COLO668 (cell line): ENCODE results near the gene SPSB2.

Experiments
- DNase-seq: peaks from one replicate; lab custom pipeline; 2025; ENCODE audit not compliant: unreplicated experiment; lab: John Stamatoyannopoulos, UW

The SPSB2 gene

DNA sequence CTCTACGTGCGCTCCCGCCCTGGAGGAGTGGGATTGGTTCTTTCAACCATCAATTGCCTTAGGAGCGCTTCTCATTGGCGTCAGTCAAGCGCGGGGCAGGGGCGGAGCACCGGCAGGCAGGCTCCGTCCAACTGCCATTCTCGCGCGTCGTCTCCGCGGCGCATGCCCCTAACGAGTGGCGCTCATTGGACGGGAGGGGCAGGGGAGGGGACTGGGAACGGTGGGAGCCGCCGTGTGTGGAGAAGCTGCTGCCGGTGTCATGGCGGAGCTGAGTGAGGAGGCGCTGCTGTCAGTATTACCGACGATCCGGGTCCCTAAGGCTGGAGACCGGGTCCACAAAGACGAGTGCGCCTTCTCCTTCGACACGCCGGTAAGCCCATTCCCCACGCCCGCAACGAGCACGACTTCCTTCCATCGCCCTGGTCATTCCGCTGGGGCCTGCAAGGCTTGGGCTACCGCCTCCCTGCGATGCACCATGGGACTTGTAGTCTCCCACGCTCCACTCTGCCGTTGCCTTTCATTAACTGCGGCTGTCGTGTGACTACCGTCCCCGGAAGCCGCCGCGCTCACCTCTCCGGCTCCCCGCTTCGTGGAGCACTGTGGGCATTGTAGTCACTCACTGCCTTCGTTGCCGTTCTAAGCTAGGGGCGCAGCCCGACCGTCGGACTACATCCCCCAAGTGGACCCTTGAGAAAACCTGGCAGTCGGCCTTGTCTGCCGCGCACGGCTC, 21.0 kb downstream of the SPSB2 start, which contains the start of gene USP5:
Gene USP5, plus strand, starts transcription at position 230 of the 730 bp plus-strand sequence. Its CDS starts 30 bp downstream, at position 260.
- peak; percentile 96 for DNase-seq

DNA sequence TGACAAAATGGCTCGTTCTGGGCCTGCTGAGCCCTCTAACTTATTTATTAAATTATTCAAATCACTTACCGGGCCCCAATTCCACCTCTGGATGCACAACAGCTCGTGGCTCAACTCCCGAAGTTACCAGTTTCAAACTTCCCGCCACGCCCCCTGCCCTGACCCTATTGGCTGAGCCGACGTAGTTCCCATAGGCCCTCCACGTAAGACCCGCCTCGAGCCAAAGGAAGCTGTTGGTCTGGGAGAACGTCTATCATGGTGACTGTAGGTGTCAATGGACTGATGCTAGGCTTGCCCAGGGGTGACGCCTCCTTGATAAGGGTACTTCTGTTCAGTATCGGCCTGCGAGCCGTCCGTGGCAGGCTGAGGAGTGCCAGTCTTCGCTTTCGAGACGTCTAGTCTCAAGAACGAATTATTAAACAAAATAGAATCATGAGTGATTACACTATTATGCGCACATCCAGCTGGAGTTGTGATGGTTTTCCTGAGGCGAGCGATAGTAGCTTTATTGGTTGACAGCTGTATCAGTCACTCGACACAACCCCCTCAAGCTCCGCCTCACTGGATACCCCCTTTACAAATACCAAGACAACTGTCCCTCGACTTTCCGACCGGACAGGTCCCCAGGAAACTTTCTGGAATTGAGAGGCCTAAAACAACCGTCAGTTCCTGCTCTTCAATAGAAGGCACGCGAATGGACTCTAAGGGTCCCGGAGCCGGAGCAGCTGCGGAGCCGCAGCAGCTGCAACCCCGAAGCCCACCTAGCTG, 21.8 kb downstream of the SPSB2 start, which contains the start of gene CDCA3:
Gene CDCA3, minus strand, starts transcription at position 134 of the 768 bp plus-strand sequence. CDS start 334 bp downstream, outside the sequence.
- peak; percentile 91 for DNase-seq

DNA sequence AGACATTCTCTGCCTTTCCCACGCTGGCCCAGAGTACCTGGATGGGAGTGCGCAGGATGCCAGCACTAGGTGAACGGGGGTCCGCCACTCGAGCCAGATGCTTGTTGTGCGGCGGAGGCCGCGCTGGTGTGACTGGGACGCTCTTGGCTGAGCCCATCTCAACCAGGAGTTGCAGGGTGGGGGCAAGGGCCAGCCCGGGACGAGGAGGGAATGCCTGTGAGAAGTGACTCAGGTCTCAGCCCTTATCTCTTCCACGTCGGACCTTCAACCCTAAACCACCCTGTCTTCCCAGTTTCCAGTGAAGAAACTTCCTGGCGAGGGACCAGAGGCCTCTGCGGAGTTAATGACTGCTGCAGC, 22.3 kb downstream of the SPSB2 start:
- DNase-seq = no peak

DNA sequence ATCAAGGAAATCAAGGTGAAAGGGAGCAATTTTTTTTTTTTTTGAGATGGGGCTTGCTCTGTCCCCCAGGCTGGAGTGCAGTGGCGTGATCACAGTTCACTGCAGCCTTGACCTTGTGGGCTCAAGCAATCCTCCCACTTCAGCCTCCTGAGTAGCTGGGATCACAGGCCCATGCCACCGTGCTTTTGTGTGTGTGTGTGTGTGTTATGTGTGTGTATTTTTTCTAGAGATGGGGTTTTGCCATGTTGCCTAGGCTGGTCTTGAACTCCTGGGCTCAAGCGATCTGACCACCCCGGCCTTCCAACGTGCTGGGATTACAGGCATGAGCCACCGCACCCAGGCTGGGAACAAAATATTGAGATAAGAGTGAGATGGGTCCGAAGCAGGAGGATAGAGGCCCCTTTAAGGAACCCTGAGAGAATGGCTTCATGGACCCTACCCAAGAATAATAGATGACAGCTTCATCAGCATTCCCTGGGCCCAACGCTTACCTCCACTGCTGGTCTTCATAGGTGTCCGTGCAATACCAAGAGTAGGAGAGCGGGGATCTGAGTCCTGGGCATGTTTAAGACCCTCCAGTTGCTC, 23.0 kb downstream of the SPSB2 start:
- no peak for DNase-seq

DNA sequence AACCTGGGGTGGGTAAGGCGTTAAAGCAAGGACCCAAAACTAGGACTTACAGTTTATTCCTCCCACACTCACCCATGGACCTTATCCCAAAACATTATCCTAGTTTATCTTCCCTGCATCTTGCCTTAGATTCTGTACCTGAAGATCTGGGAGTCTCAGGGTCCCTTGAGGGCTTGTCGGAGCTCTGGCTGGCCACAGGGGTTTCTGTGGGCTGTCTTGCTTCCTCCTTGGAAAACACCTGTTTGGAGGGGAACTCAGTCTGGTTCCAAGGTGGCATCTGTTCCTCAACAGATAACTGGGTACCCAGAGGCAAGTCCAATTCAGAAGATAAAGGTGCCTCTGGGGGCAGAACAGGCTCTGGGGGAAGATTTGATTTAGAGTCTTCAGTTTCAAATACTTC, 23.7 kb downstream of the SPSB2 start:
- no peak for DNase-seq

DNA sequence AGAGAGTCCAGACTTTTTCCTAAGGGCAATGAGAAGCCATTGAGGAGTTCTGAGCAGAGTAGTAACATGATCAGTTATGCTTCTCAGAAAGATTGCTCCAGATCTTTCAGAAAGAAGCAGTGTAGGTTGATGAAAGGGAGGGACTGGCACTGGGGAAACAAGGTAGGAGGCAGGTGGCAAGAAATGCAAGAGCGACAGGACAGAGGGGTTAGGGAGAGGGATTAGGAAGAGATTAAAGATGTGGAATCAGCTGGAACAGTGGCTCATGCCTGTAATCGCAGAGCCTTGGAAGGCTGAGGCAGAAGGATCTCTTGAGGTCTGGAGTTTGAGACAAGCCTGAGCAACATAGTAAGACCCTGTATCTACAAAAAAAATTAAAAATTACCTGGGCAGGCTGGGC, 25.4 kb downstream of the SPSB2 start:
- DNase-seq = no peak

DNA sequence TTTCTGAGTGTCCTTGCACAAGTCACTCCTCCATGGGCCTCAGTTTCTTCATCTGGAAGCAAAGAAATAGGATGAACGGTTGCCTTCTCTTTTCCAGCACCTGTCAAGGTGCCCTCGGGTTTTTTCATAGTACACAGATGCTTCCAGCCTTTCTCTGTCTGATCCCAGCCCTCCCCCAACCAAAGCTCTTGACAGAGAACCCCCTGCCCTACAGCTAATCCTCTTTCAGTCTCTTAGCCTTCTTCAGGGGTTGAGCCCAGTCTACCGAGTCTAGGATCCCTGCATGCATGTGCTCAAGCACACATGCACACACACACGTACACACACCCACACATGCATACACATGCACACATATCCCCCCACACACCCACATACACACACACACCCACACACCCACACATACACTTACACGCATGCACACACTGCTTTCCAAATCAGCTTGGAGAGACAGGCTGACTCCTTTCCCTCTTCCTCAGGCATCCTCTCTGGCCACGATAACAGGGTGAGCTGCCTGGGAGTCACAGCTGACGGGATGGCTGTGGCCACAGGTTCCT, 26.7 kb downstream of the SPSB2 start:
- no peak for DNase-seq

DNA sequence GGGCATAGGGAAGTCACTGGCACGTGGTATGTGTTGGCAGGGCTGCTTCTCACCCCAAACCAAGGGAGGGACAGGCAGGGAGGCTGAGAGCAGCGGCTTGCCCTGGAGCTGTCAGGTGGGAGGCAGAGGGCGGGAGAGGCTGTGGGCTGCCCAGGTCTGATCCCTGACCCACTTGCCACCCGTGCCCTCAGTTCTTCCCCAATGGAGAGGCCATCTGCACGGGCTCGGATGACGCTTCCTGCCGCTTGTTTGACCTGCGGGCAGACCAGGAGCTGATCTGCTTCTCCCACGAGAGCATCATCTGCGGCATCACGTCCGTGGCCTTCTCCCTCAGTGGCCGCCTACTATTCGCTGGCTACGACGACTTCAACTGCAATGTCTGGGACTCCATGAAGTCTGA, 27.7 kb downstream of the SPSB2 start:
- DNase-seq = no peak

DNA sequence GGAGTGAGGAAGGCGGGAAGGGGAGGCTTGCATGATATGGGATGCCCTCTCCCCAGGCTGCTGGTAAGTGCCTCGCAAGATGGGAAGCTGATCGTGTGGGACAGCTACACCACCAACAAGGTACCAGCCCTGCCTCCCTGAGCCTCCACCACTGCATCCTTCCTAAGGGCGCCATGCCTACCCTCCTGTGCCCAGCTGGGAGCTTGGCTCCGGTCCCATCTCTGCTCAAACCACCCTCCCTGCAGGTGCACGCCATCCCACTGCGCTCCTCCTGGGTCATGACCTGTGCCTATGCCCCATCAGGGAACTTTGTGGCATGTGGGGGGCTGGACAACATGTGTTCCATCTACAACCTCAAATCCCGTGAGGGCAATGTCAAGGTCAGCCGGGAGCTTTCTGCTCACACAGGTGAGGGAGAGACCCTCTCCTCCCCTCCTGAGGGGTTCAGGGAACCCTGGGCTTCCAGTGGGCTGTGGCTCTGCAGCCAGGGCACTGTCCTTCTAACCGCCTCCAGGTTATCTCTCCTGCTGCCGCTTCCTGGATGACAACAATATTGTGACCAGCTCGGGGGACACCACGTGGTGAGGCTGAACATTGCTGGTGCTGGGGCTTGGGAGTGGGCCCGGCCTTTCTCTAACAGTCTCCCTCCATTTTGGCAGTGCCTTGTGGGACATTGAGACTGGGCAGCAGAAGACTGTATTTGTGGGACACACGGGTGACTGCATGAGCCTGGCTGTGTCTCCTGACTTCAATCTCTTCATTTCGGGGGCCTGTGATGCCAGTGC, 29.8 kb downstream of the SPSB2 start:
- peak; percentile 26 for DNase-seq

DNA sequence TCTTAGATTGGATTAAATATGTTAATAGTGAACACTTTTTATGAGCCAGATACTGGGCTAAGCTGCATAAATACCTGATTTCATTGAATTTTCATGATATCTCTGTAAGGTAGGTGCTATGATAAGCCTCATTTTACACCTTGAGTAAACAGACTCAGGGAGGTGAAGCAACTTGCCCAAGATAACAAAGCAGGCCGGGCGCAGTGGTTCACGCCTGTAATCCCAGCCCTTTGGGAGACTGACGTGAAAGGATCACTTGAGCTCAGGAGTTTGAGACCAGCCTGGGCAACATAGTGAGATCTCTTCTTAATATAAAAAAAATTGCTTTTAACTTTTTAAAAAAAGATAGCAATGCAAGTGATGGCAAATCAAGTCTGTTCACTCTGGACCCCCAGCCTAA, 31.0 kb downstream of the SPSB2 start:
- DNase-seq = no peak

DNA sequence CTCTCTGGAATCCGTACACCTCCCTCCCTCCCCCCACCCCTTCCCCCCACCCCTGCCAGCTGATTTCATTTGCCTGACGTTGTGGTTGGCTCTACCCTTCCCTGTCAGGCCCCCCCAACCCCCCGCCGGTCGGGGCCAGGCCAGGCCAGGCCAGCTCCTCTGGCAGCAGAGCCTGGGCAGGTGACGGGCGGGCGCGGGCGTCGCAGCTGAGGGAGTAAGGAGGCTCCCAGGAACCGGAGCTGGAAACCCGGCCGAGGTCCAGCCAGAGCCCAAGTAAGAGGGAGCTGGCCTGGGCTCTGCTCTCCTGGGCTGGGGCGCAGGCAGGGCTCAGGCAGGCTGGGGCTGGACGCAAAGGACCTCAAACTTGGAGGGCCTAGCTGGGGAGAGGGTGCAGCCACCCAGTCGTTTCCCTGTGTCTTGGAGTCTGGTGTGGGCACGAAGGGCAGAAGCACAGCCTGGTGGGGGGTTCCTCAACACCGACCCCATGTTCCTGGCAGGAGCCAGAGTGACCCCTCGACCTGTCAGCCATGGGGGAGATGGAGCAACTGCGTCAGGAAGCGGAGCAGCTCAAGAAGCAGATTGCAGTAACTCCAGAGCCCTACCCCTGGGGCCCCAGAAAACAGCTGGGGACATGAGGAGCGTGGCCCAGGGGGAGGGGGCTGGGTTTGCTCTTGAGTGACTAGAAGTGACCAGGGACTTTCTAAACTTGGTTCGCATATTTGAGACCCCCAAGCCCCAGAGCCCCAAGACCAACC, 32.2 kb downstream of the SPSB2 start, which contains the start of gene GNB3:
Gene GNB3, plus strand, starts transcription at position 165 of the 755 bp plus-strand sequence. Its CDS starts 363 bp downstream, at position 528.
- DNase-seq = no peak

DNA sequence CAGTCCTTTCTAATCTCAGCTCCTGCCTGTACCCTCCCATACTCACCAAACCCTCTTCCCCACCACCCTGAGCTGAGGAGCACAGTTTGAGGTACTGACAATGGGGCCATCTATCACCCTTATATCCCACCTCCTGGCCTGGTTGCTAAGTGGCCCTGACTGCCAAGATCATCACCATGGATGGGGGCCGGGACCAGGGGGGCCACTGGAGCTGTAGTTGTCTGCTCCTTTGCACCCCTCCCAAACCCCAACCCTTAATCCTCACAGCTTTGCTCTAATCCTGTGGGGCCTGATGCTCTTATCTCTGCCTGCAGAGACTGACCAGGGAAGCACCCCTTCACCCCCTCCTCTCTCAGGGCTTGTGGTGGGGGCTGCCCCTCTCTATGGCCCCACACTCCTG, 32.8 kb downstream of the SPSB2 start:
- no peak for DNase-seq

DNA sequence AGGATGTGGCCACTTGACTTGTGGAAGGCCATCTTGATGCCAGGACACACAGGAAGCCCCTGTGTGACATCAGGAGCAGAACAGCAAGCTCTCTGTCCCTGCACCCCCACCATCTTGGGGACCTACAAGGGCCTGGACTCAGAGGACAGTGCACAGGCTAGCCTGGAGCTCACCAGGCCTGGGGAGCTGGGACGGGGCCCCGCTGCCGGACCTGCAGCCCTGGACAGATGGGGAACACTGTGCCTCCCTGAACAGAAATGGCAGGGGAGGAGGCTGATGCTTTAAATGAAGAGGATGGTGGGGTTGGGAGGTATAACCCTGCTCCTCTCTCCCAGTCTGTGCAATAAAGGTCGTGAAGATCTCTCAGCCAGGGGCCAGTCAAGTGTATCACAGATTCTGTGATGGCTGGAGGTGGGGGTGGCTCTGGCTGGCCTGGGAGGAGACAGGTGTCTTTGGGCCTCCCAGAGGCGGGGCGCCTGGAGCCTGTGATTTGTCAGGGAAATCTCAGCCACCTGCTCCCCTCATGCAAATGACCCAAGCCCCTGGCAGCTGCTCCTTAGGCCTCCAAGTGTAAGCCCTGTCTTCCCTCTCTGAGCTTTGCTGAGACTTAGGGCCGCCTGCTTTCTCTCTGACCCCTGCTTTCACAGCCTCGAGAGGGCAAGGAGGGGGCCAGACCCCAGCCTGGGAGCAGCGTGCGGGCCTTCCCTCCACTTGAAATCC, 33.5 kb downstream of the SPSB2 start:
- peak; percentile 72 for DNase-seq

DNA sequence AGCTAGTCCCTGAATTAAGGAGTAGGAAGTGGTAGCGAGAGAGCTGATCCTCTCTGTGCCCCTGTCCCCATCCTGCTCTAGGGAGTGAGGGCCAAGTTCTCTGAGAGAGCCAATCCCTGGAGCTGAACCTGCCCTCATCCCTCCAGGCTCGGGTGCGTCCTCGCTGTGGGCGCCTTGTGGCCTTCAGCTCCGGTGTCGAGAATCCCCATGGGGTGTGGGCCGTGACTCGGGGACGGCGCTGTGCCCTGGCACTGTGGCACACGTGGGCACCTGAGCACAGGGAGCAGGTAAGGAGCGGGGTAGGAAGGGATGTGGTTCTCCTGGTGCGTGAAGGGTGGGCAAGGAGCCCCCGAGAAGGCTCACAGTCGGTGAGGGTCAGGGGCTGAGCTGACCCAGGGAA, 34.2 kb downstream of the SPSB2 start:
- DNase-seq = no peak

DNA sequence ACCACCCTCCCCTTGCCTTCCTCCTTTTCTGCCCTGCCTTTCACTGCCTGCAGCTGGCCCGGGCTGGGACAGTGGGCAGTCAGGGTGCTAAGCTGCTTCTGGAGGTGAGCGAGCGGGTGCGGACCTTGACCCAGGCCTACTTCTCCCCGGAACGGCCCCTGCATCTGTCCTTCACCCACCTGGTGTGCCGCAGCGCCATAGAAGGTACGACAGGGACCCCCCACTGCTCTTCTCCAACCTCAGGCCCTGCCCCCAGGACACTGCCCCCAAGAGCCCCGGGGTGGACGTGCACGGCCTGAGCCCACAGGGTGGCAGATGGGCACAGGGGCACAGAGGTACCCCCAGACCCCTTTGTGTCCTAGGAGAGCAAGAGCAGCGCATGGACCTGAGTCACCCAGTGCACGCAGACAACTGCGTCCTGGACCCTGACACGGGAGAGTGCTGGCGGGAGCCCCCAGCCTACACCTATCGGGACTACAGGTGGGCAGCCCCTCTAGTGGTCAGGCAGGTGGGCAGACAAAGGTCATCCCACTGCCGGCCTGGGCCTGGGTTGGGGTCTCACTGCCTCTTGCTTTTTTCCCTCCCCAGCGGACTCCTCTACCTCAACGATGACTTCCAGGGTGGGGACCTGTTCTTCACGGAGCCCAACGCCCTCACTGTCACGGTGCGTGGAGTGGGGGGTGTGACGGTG, 35.6 kb downstream of the SPSB2 start:
- DNase-seq = no peak

DNA sequence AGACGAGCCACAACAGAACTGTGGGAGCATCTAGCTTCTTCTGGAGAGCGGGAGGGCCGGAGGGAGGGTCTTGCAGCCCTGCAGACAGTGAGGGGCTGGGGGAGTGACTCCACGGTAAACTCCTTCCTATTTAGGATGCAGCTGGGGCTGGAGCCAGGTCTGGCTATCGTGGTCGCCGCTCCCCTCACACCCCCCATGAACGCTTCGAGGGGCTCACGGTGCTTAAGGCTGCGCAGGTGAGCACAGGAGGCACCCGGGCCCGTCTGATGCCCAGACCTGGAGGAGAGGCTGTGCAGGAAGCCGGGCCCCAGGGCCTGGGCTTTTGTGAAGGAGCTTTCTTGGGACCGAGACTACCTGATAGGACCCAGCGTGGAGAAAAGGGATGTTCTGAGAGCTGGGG, 36.3 kb downstream of the SPSB2 start:
- no peak for DNase-seq

DNA sequence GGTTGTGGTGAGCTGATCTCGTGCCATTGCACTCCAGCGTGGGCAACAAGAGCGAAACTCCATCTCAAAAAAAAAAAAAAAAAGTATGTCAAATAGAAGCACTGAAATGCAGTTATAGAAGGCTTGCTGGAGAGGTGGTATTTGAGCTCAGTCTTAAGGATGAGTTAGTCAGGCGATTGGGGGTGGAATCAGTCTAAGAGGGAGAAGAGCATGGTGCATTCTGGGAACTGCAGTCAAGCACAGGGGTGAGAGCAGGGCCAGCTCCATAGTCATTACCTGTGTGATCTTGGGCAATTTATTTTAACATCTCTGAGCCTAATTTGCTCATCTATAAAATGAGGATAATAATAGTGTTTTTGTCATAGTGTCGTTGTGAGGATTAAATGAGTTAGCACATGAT, 38.2 kb downstream of the SPSB2 start:
- no peak for DNase-seq

DNA sequence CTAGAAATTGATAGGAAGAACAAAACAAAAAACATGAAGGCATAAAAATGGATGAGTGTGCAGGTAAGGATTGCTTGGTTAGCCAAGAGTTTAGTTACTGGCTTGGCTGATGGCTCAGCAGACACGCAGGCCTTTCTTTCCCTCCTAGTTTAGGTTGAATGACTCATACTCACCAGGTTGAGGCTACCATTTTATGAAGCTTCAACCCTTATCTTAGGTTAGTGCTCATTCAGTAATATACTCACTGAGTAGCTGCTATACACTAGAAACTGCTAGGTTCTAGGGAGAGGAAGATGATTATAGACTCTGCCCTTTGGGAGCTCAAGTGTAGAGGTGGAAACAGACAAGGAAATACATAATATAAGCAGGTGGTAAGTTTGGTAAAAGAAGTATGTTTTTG, 38.8 kb downstream of the SPSB2 start:
- DNase-seq = no peak
